GM12872 (cell line): ENCODE data around the gene CTNNA2.

Experiments used
- CTCF ChIP-seq: IDR thresholded peaks from 3 replicates; pipeline ENCODE4 v1.5.1; 2011; ENCODE audit warnings: low read depth, mild to moderate bottlenecking, low read length, moderate library complexity; ENCODE audit not compliant: insufficient read depth

CTNNA2 gene

GRCh38 chr2:80499095-80499494 lies 986.2 kb downstream of the CTNNA2 start:
- TF ChIP-seq CTCF: peak; percentile 32; the same call in 1 of the 3 replicates

GRCh38 chr2:80501874-80502624 lies 989.2 kb downstream of the CTNNA2 start:
- TF ChIP-seq CTCF: no peak

GRCh38 chr2:80506563-80506962 lies 993.7 kb downstream of the CTNNA2 start:
- TF ChIP-seq CTCF: no peak

- no peak for TF ChIP-seq CTCF
Observed at GRCh38 chr2:80510716-80511115, 997.9 kb downstream of the CTNNA2 start.

DNA sequence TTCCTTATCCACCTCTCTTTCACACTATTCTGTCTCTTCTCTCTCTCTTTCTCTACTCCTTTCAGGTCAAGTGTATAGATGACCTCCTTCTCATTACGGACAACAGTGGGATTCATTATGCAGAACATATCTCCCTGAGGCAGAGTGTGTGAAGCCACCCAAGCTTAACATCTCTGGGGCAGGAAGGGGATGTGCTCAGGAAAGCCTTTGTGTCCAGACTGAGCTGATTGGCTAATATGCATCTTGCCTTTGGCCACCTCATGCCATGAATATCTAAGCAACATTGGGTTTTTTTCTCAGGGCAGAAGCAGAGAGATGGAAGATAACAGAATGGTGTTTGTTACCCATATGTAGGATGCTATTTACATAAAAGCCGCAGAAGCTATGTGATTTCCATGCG lies 1003.1 kb downstream of the CTNNA2 start:
- TF ChIP-seq CTCF: no peak

DNA sequence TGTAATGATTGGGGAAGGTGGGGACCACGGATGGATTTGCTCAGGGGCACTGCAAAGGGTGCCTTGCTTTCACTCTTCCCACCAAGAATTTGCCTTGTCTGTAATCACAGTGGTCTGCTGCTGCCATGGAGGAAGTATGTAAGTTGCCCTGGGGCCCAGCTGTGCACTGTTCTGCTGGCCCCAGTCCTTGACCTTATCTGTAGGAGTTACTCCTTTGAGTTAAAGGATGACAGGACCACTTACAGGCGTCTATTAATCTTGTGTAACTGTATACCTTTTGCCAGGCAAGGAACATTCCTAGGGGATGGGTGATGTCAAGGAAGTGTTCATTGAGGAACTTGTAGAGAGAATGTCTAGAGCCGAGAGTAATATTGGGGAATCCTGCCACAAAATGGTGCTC lies 1004.5 kb downstream of the CTNNA2 start:
- TF ChIP-seq CTCF: no peak

DNA sequence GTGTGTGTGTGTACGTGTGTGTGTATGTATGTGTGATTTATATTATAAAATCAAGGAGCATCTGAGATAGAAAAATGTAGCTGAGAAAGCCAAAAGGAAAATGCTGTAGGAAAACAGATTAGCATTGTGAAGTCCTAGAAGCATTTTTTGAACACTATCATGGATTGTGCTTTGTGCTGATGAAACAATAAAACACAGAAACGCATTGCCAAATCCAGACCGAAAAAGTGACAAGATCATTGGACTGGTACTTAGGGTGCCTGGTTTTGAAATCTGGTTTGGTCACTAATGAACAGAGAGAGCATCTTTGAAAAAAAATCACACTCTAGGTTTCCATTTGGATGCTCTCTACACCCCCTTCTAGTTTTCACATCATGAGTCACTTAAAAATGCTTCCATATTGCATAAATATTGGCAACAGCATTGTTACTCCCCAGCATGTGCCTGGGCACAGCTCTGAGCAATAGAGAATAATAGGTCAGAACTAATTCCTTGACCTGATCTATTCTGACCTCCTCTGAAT lies 1006.3 kb downstream of the CTNNA2 start:
- TF ChIP-seq CTCF: no peak
